HCT116 (cell line): ENCODE measurements around the gene CBLB. TPM values are rescaled to one million over a fixed set of nuclear protein-coding genes. Genes with fewer than 3 reads are reported as not detected.

Source experiments
- ATAC-seq: fragments of 200-7000 bp; cut with Tn5 transposase; 2 replicates; pipeline ENCODE4 v1.9.1; 2020; ENCODE audit warnings: mild to moderate bottlenecking, moderate library complexity
- BruUV-seq: library from RNA; stranded (reverse); fragments of 400-500 nt; replicated peaks from 2 replicates; lab custom pipeline; 2021; lab: Mats Ljungman, UMichigan
- CTCF ChIA-PET: fragments of 300-600 bp; sonication (Branson Sonifier 250); formaldehyde crosslinking; loops from one replicate; lab custom pipeline; 2021; ENCODE audit warnings: antibody characterized with exemption; lab: Charles Lee
- POLR2A ChIA-PET: fragments of 300-600, 350-600 bp; sonication (Branson Sonifier 250); formaldehyde crosslinking; loops from one replicate; lab custom pipeline; 2021; ENCODE audit warnings: antibody characterized with exemption; lab: Charles Lee
- RAD21 ChIA-PET, 2 experiments: fragments of 300-600 bp; sonication (Branson Sonifier 250); formaldehyde crosslinking; loops; one replicate each; lab custom pipeline; 2023; ENCODE audit warnings: low total read pairs in 2 of 2; ENCODE audit not compliant: uncharacterized antibody in 2 of 2, unreplicated experiment in 2 of 2, low non-redundant PET in 1 of 2; lab: Charles Lee
- DNase-seq: peaks from one replicate; pipeline ENCODE4 v3.0.0-alpha.2; 2010; ENCODE audit warnings: low read depth, low spot score
- H2AFZ ChIP-seq: fragments of 200-600 bp; shearing (Covaris generic), sonication (generic); 2 replicates; pipeline ENCODE4 v1.6.1; 2017; ENCODE audit warnings: low read depth, mixed run types, mixed read lengths, antibody characterized with exemption, low read length; ENCODE audit not compliant: poor library complexity, severe bottlenecking
- H3K27ac ChIP-seq: 2 replicates; pipeline ENCODE4 v1.5.1; 2012; ENCODE audit warnings: low read depth, low read length
- H3K27me3 ChIP-seq: fragments of 200-600 bp; sonication (generic); 2 replicates; pipeline ENCODE4 v1.6.1; 2016; ENCODE audit warnings: mixed run types, low read length, mixed read lengths; ENCODE audit not compliant: insufficient read depth
- H3K36me3 ChIP-seq, 2 experiments: fragments of 200-500 bp in 1 of 2; fragments of 200-600 bp in 1 of 2; sonication (Bioruptor generic) in 1 of 2; sonication (generic) in 1 of 2; 2 replicates each; pipeline versions ENCODE4 v1.5.1 to v1.6.1; 2014 to 2016; ENCODE audit warnings: low read length in 2 of 2, inconsistent platforms in 1 of 2, mixed read lengths in 1 of 2, mixed run types in 1 of 2; ENCODE audit not compliant: insufficient read depth in 2 of 2, control insufficient read depth in 1 of 2
- H3K4me1 ChIP-seq, 2 experiments: fragments of 200-600 bp in 1 of 2; sonication (generic) in 1 of 2; 2 replicates each; pipeline versions ENCODE4 v1.5.1 to v1.6.1; 2012 to 2017; ENCODE audit warnings: low read length in 2 of 2, inconsistent platforms in 1 of 2, mild to moderate bottlenecking in 1 of 2, mixed read lengths in 1 of 2, mixed run types in 1 of 2, moderate library complexity in 1 of 2; ENCODE audit not compliant: insufficient read depth in 2 of 2, control insufficient read depth in 1 of 2
- H3K4me2 ChIP-seq: fragments of 200-600 bp; sonication (generic); 2 replicates; pipeline ENCODE4 v1.6.1; 2017; ENCODE audit warnings: mixed run types, low read length, mixed read lengths
- H3K4me3 ChIP-seq, 2 experiments: fragments of 200-600 bp in 1 of 2; sonication (generic) in 1 of 2; replicated peaks in 1 of 2; 2 replicates each; pipeline ENCODE4 v1.5.1; 2011 to 2016; ENCODE audit warnings: low read length in 2 of 2, control low read depth in 1 of 2, low read depth in 1 of 2, mild to moderate bottlenecking in 1 of 2, mixed read lengths in 1 of 2, mixed run types in 1 of 2
- H3K79me2 ChIP-seq: fragments of 200-600 bp; sonication (generic); 2 replicates; pipeline ENCODE4 v1.6.1; 2017; ENCODE audit warnings: mild to moderate bottlenecking, mixed run types, low read length, moderate library complexity, mixed read lengths; ENCODE audit not compliant: insufficient read depth
- H3K9ac ChIP-seq: fragments of 200-600 bp; sonication (generic); 2 replicates; pipeline ENCODE4 v1.6.1; 2016; ENCODE audit warnings: low read length, mixed read lengths
- H3K9me2 ChIP-seq: fragments of 200-600 bp; sonication (generic), shearing (Covaris generic); 2 replicates; pipeline ENCODE4 v1.6.1; 2017; ENCODE audit warnings: mixed run types, mild to moderate bottlenecking, moderate library complexity; ENCODE audit not compliant: insufficient read depth
- H3K9me3 ChIP-seq, 2 experiments: fragments of 200-500 bp in 1 of 2; fragments of 200-600 bp in 1 of 2; sonication (Bioruptor generic) in 1 of 2; sonication (generic) in 1 of 2; 2 replicates each; pipeline ENCODE4 v1.6.1; 2014 to 2017; ENCODE audit warnings: low read length in 2 of 2, mixed read lengths in 2 of 2, inconsistent platforms in 1 of 2, low read depth in 1 of 2, mild to moderate bottlenecking in 1 of 2, mixed run types in 1 of 2, moderate library complexity in 1 of 2; ENCODE audit not compliant: control insufficient read depth in 1 of 2, insufficient read depth in 1 of 2
- H4K20me1 ChIP-seq: fragments of 200-600 bp; sonication (generic), shearing (Covaris generic); 2 replicates; pipeline ENCODE4 v1.6.1; 2017; ENCODE audit warnings: mixed run types, mild to moderate bottlenecking, moderate library complexity; ENCODE audit not compliant: insufficient read depth
- CEBPB ChIP-seq: IDR thresholded peaks from 2 replicates; pipeline ENCODE4 v1.6.1; 2012; ENCODE audit warnings: low read depth
- EGR1 ChIP-seq: IDR thresholded peaks from 2 replicates; pipeline ENCODE4 v1.6.1; 2012; ENCODE audit warnings: low read depth
- ELF1 ChIP-seq: IDR thresholded peaks from 2 replicates; pipeline ENCODE4 v1.6.1; 2012; ENCODE audit warnings: low read depth, borderline replicate concordance
- FOSL1 ChIP-seq: IDR thresholded peaks from 2 replicates; pipeline ENCODE4 v1.6.1; 2012; ENCODE audit warnings: low read depth
- JUND ChIP-seq: IDR thresholded peaks from 2 replicates; pipeline ENCODE4 v1.6.1; 2012
- POLR2AphosphoS5 ChIP-seq: IDR thresholded peaks from 2 replicates; pipeline ENCODE4 v1.6.1; 2011; ENCODE audit warnings: mild to moderate bottlenecking, low read depth, low read length, moderate library complexity
- RAD21 ChIP-seq: IDR thresholded peaks from 2 replicates; pipeline ENCODE4 v1.6.1; 2012; ENCODE audit warnings: low read depth, mild to moderate bottlenecking
- SP1 ChIP-seq: IDR thresholded peaks from 2 replicates; pipeline ENCODE4 v1.6.1; 2012; ENCODE audit warnings: low read depth
- SRF ChIP-seq: IDR thresholded peaks from 2 replicates; pipeline ENCODE4 v1.6.1; 2012; ENCODE audit warnings: low read depth
- TCF7L2 ChIP-seq: IDR thresholded peaks from 2 replicates; pipeline ENCODE4 v1.7.0; 2011; ENCODE audit warnings: borderline replicate concordance, inconsistent platforms; ENCODE audit not compliant: insufficient read depth, insufficient read length; ENCODE audit errors: extremely low read depth
- YY1 ChIP-seq: IDR thresholded peaks from 2 replicates; pipeline ENCODE4 v1.6.1; 2011; ENCODE audit warnings: low read length, low read depth, moderate library complexity, mild to moderate bottlenecking; ENCODE audit not compliant: insufficient replicate concordance; ENCODE audit errors: extremely low read depth
- ZFX ChIP-seq: fragments of 450-650 bp; IDR thresholded peaks from 2 replicates; pipeline ENCODE4 v1.6.1; 2017
- intact Hi-C: fragments of 100-400 bp; cut with micrococcal nuclease; formaldehyde crosslinking; loops from 2 replicates; pipeline ENCODE4 v1.10.0; 2022
- total RNA-seq: library from RNA; stranded (reverse); gene quantifications from one replicate; pipeline ENCODE4 v1.2.1, GENCODE V29; 2021; ENCODE audit not compliant: unreplicated experiment
- TF ChIP-seq, protein P1 (sequence below), 3 experiments: fragments of 200-600 bp in 1 of 3; sonication (generic) in 1 of 3; IDR thresholded peaks in 2 of 3; conservative IDR thresholded peaks in 1 of 3; 2 replicates each; pipeline ENCODE4 v1.5.1; 2012 to 2017; ENCODE audit warnings: low read depth in 2 of 3, low read length in 2 of 3, antibody characterized with exemption in 1 of 3, borderline replicate concordance in 1 of 3, control low read depth in 1 of 3, mild to moderate bottlenecking in 1 of 3, mixed read lengths in 1 of 3, mixed run types in 1 of 3, moderate library complexity in 1 of 3; ENCODE audit not compliant: insufficient read depth in 1 of 3
- TF ChIP-seq, protein P2 (sequence below): IDR thresholded peaks from 2 replicates; pipeline ENCODE4 v1.6.1; 2012
- TF ChIP-seq, protein P3 (sequence below): IDR thresholded peaks from 2 replicates; pipeline ENCODE4 v1.6.1; 2011; ENCODE audit warnings: mild to moderate bottlenecking, low read length, moderate library complexity; ENCODE audit not compliant: insufficient replicate concordance; ENCODE audit errors: extremely low read depth

CBLB gene
- total RNA-seq, 1 experiment from 2014 or later: 10.4 TPM

DNA sequence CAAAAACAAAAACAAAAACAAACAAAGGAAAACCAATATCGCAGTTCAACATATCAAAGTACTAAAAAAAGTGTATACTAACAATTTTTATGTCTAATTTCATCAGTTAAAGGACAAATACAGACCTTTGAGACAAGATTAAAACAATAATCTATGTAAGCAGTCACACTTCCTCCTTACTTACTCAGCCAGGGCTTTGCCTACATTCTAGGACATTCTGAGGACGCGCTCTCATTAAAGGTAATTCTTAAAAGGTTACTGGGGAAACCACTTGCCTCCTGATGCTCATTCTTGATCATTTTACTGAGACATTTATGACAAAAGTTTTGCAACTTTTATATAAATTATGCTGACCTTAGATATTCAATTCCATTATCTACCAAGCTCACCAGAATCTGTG is 93.4 kb downstream of the CBLB start:
- RAD21 ChIA-PET: no interaction called here
- BruUV-seq: no TSS peak

More for the DNA sequence above, 93.4 kb downstream of the CBLB start:
- Histone ChIP-seq H3K4me3 (no peak overlapping the region), H3K36me3 (no peaks in the 10 kb centered on the region), H3K9me3 (no peaks in the 10 kb centered on the region), H3K4me1 (no peaks in the 10 kb centered on the region), H4K20me1 (no peaks in the 10 kb centered on the region), H3K9ac (no peak overlapping the region), H2AFZ (no peak overlapping the region), H3K4me2 (no peak overlapping the region), H3K27me3 (no peaks in the 10 kb centered on the region), H3K9me2 (no peaks in the 10 kb centered on the region), H3K79me2 (no peaks in the 10 kb centered on the region), H3K27ac (no peak overlapping the region)
- intact Hi-C loops: no loop called here
- TF ChIP-seq ELF1: no peak
- TF ChIP-seq YY1: no peak
- no peak for TF ChIP-seq CEBPB
- TF ChIP-seq SP1: no peak
- TF ChIP-seq POLR2AphosphoS5: no peak
- TF ChIP-seq, protein P1, sequence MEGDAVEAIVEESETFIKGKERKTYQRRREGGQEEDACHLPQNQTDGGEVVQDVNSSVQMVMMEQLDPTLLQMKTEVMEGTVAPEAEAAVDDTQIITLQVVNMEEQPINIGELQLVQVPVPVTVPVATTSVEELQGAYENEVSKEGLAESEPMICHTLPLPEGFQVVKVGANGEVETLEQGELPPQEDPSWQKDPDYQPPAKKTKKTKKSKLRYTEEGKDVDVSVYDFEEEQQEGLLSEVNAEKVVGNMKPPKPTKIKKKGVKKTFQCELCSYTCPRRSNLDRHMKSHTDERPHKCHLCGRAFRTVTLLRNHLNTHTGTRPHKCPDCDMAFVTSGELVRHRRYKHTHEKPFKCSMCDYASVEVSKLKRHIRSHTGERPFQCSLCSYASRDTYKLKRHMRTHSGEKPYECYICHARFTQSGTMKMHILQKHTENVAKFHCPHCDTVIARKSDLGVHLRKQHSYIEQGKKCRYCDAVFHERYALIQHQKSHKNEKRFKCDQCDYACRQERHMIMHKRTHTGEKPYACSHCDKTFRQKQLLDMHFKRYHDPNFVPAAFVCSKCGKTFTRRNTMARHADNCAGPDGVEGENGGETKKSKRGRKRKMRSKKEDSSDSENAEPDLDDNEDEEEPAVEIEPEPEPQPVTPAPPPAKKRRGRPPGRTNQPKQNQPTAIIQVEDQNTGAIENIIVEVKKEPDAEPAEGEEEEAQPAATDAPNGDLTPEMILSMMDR (IDR thresholded peaks at IDR 0.05 in 2 of 3, conservative IDR thresholded peaks at IDR 0.05 in 1 of 3; ENCODE audit: borderline replicate concordance in 1 of 3, insufficient read depth in 1 of 3, low read depth in 2 of 3, low read length in 2 of 3): no peak
- TF ChIP-seq RAD21: no peak
- TF ChIP-seq SRF: no peak
- TF ChIP-seq, protein P2, sequence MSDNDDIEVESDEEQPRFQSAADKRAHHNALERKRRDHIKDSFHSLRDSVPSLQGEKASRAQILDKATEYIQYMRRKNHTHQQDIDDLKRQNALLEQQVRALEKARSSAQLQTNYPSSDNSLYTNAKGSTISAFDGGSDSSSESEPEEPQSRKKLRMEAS: no peak
- TF ChIP-seq JUND: no peak
- no peak for TF ChIP-seq EGR1
- TF ChIP-seq, protein P3, sequence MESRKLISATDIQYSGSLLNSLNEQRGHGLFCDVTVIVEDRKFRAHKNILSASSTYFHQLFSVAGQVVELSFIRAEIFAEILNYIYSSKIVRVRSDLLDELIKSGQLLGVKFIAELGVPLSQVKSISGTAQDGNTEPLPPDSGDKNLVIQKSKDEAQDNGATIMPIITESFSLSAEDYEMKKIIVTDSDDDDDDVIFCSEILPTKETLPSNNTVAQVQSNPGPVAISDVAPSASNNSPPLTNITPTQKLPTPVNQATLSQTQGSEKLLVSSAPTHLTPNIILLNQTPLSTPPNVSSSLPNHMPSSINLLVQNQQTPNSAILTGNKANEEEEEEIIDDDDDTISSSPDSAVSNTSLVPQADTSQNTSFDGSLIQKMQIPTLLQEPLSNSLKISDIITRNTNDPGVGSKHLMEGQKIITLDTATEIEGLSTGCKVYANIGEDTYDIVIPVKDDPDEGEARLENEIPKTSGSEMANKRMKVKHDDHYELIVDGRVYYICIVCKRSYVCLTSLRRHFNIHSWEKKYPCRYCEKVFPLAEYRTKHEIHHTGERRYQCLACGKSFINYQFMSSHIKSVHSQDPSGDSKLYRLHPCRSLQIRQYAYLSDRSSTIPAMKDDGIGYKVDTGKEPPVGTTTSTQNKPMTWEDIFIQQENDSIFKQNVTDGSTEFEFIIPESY: no peak
- no peak for TF ChIP-seq TCF7L2
- TF ChIP-seq FOSL1: no peak
- no peak for TF ChIP-seq ZFX
- POLR2A ChIA-PET: no interaction called here
- DNase-seq (no peak), ATAC-seq (no peak)
- CTCF ChIA-PET: no interaction called here
